Measurements from ENCODE around the gene NACAD. TPM values are rescaled to one million over a fixed set of nuclear protein-coding genes. Genes with fewer than 3 reads are reported as not detected.

The NACAD gene
- under 1 TPM; 0.15 to 0.47 TPM for total RNA-seq
- total RNA-seq = 0 to 0.30 reads per million in 2 donors

- H3K9me3 ChIP-seq (ENCODE audit: control insufficient read depth, low read length, poor library complexity, severe bottlenecking) = no peaks in the 10 kb centered on the region
- Mint-ChIP-seq H3K36me3 (ENCODE audit: low read depth) (no peaks in the 10 kb centered on the region), H3K27me3 (peaks cover 9% of the 10 kb centered on the region), H3K27ac (peak within 1 kb of the TSS; percentile 47), H3K4me3 (peak within 1 kb of the TSS; percentile 80), H3K4me1 (peaks cover 5% of the 10 kb centered on the region)
- DNase-seq (no peak), ATAC-seq (peak; percentile 47)
These were observed at the start of gene NACAD for GRCh38 chr7:45088821-45089340. Gene NACAD (minus strand): TSS chr7:45088969. CDS start chr7:45088894, 75 bp downstream.

DNA sequence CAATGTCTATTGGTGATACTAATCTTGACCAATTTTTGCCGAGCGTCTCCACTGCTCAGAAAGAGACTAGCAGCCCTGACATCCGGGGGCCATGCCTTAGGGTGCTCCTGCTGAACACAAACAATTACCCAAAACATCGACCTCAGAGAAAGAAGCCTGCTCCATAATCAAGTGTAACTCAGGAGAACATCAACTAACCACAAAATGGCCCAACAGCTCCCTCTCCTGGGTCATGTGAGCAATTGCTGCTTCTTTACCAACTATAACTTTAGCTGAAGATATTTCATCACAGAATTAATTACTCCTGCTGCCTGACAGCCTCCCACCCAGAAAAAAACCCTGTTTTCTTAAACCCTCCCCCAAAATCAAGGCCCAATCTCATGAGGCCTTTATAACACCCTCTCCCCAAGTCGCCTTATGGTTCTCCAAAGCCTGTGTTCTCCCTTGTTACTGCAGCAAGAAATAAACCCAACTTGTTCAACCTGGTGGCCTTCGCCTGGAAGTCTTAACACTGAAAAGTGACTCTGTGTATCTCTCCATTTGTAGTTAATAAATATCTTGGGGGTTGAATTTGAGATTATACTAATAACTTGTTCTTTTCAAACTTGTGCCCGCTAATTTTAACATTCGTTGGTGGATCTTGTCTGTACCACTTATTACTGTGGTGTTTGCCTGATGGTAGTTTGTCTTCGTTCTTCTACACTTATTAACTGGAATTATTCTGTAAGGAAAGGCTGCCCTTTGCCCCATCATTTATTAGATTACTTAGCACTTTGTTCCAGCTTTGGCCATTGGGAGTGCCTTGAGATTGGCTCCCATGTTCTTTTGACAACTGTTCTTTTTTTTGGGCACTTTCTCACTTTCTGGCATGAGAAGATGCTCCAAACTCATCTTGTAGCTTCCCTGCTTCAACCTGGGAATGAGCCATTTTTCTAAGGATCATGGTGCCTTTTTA, 47.6 kb upstream of the NACAD start:
- DNase-seq (peak in 2 of 3 donors; percentile 35 to 49), ATAC-seq (peak; percentile 93)
- H3K4me1 Mint-ChIP-seq = peaks cover 6% of the 10 kb centered on the region
- H3K27ac Mint-ChIP-seq = peak overlapping the region; percentile 43
- H3K9me3 ChIP-seq (ENCODE audit: control insufficient read depth, low read length, poor library complexity, severe bottlenecking) = no peaks in the 10 kb centered on the region
- peaks cover 5% of the 10 kb centered on the region for H3K27me3 Mint-ChIP-seq
- no peak overlapping the region for H3K4me3 Mint-ChIP-seq
- H3K36me3 Mint-ChIP-seq (ENCODE audit: low read depth) = no peaks in the 10 kb centered on the region

DNA sequence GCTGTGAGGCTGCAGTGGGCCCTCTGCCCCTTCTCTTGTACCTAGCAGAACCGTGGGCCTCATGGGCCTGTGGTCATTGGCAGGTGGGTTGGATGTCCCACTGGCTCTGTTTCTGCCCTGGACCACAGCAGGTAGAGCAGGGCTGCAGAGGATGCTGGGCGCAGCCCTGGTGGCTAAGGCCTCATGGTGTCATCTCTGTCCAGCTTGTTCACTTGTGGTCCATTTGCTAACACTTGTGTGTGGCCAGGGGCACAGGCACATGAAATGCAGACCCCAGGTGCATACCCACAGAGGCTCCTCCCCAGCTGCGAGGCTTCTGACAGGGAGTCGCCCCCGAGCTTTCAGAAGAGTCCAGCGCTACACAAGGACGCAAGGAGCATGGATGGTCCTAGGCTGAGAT, 45.1 kb upstream of the NACAD start:
- H3K4me1 Mint-ChIP-seq = peaks cover 7% of the 10 kb centered on the region
- no peaks in the 10 kb centered on the region for H3K27me3 Mint-ChIP-seq

GRCh38 chr7:45133352-45133751, 44.6 kb upstream of the NACAD start:
- no peaks in the 10 kb centered on the region for H3K36me3 Mint-ChIP-seq (ENCODE audit: low read depth)
- H3K27ac Mint-ChIP-seq = no peak overlapping the region
- peaks cover 7% of the 10 kb centered on the region for H3K4me1 Mint-ChIP-seq
- H3K4me3 Mint-ChIP-seq = no peak overlapping the region
- ATAC-seq (no peak), DNase-seq (no peak)
- H3K9me3 ChIP-seq (ENCODE audit: control insufficient read depth, low read length, poor library complexity, severe bottlenecking) = no peaks in the 10 kb centered on the region
- no peaks in the 10 kb centered on the region for H3K27me3 Mint-ChIP-seq

More for the DNA sequence above, 45.1 kb upstream of the NACAD start:
- H3K9me3 ChIP-seq (ENCODE audit: control insufficient read depth, low read length, poor library complexity, severe bottlenecking) = no peaks in the 10 kb centered on the region
- DNase-seq (no peak), ATAC-seq (no peak)
- Mint-ChIP-seq H3K27ac (no peak overlapping the region), H3K4me3 (no peak overlapping the region), H3K36me3 (ENCODE audit: low read depth) (no peaks in the 10 kb centered on the region)

DNA sequence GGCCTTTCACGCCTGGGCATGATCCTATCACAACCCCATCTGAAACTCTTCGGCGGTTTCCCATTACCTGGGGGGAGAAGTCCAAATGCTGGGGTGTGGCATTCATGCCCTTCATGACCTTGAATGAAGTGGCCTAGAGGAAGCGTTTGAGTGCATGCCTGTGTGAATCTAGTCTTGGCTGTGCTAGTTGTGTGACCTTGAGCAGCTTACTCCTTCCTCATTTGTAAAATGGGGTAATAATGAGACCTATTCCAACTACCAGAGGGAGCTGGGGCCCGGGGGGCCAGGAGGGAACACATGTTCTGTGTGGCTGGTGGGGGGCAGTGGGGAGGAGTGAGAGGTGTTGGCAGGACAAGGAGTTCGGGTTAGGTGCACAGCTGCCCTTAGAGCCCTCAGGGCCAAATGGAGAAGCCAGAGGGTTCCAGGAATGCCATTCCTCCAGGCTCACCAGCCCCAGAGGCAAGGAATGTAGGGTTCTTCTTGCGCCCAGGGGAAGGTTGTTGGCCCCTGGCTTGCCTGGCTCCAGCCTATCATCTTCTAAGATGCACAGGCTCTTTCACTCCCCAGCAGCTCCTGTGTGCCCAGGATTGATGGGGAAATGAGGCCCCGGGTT, 44.0 kb upstream of the NACAD start:
- DNase-seq = no peak
- no peaks in the 10 kb centered on the region for H3K9me3 ChIP-seq (ENCODE audit: control insufficient read depth, low read length, poor library complexity, severe bottlenecking)
- Mint-ChIP-seq H3K4me1 (peaks cover 7% of the 10 kb centered on the region), H3K36me3 (ENCODE audit: low read depth) (no peaks in the 10 kb centered on the region), H3K27ac (no peak overlapping the region), H3K4me3 (no peak overlapping the region), H3K27me3 (no peaks in the 10 kb centered on the region)
- no peak for ATAC-seq

GRCh38 chr7:45131891-45132290, 43.1 kb upstream of the NACAD start:
- H3K9me3 ChIP-seq (ENCODE audit: control insufficient read depth, low read length, poor library complexity, severe bottlenecking) = no peaks in the 10 kb centered on the region
- peaks cover 7% of the 10 kb centered on the region for H3K4me1 Mint-ChIP-seq
- H3K36me3 Mint-ChIP-seq (ENCODE audit: low read depth) = no peaks in the 10 kb centered on the region
- DNase-seq (no peak), ATAC-seq (no peak)
- no peak overlapping the region for H3K4me3 Mint-ChIP-seq
- H3K27ac Mint-ChIP-seq = peak overlapping the region; percentile 45
- no peaks in the 10 kb centered on the region for H3K27me3 Mint-ChIP-seq

DNA sequence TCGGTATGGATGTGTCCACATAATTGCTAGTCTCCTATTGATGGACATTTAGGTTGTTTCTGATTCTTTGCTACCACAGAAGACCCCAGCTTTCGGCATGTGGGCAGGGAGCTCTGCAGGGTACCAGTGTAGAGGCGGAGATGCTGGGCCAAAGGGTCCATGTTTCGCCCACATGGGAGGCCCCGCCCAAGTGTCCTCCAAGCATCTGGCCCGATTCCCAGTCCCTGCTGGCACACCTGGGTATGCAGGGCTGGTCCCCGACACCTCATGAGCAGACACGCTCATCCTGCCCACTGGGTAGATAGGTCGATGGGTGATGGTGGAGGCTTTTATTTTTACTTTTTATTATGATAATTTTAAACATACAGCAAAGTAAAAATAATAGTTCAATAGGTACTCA, 42.1 kb upstream of the NACAD start:
- Mint-ChIP-seq H3K27ac (no peak overlapping the region), H3K4me1 (peaks cover 4% of the 10 kb centered on the region), H3K36me3 (ENCODE audit: low read depth) (no peaks in the 10 kb centered on the region), H3K4me3 (no peak overlapping the region), H3K27me3 (no peaks in the 10 kb centered on the region)
- no peak for DNase-seq
- ATAC-seq = no peak
- no peaks in the 10 kb centered on the region for H3K9me3 ChIP-seq (ENCODE audit: control insufficient read depth, low read length, poor library complexity, severe bottlenecking)

- peaks cover 3% of the 10 kb centered on the region for H3K4me1 Mint-ChIP-seq
- no peaks in the 10 kb centered on the region for H3K27me3 Mint-ChIP-seq
- H3K36me3 Mint-ChIP-seq (ENCODE audit: low read depth) = no peaks in the 10 kb centered on the region
- peak overlapping the region; percentile 74 for H3K27ac Mint-ChIP-seq
- no peaks in the 10 kb centered on the region for H3K9me3 ChIP-seq (ENCODE audit: control insufficient read depth, low read length, poor library complexity, severe bottlenecking)
- H3K4me3 Mint-ChIP-seq = no peak overlapping the region
- DNase-seq = no peak
- ATAC-seq = no peak
These were observed 41.1 kb upstream of the NACAD start for GRCh38 chr7:45129906-45130305.

DNA sequence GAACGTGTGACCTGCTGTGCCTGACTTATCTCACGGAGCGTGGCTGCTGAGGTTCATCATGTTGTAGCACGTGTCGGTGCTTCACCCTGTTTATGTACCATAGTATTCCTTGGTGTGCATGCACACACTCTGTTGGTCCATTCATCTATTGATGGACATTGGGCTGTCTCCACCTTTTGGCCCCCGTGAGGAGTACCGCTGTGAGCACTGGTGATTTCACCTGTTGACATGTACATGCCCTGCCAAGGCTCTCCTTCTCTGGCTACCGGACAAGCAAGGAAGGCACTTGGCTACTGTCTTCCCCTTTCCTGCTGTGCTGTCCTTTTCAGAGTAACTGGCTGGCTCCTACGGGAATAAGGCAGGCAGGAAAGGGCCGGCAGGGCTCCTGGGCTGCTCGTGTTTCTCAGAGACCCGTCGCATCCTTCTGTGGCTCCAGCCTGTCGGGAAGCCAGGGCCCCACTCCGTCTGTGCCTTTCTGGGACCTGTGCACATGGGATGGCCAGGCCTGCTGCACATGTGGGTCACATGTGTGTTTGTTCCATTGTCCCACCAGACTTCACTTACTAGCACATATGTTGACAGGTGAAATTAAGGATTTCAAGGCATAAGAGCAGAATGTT, 40.5 kb upstream of the NACAD start:
- peak overlapping the region; percentile 2 for H3K27ac Mint-ChIP-seq

DNA sequence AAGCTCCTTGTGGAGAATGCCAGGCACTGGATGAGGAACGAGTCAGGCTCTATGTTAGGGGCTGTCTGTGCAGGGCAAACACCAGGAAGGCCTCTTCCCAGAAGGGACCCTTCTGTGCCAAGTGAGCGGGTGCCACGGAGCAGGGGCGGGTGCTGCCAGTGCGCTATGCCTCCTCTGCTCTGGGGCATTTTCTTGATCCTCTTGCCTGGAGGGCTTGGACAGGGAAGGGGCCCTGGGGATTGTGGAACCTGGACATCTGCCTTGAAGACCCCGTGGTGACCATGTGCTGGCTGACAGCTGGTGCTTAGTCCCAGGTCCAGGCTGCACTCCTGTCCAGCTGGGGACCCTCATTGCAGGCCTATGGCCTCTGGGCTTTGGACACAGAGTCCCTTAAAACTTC, 38.2 kb upstream of the NACAD start:
- Mint-ChIP-seq H3K27ac (no peak overlapping the region), H3K27me3 (no peaks in the 10 kb centered on the region), H3K36me3 (ENCODE audit: low read depth) (no peaks in the 10 kb centered on the region)

More for the DNA sequence above, 40.5 kb upstream of the NACAD start:
- ATAC-seq = no peak
- peaks cover 3% of the 10 kb centered on the region for H3K4me1 Mint-ChIP-seq
- H3K36me3 Mint-ChIP-seq (ENCODE audit: low read depth) = no peaks in the 10 kb centered on the region
- H3K9me3 ChIP-seq (ENCODE audit: control insufficient read depth, low read length, poor library complexity, severe bottlenecking) = no peaks in the 10 kb centered on the region
- no peaks in the 10 kb centered on the region for H3K27me3 Mint-ChIP-seq
- H3K4me3 Mint-ChIP-seq = no peak overlapping the region
- DNase-seq = no peak

GRCh38 chr7:45126201-45126600, 37.4 kb upstream of the NACAD start:
- H3K4me3 Mint-ChIP-seq = no peak overlapping the region

More for the DNA sequence above, 38.2 kb upstream of the NACAD start:
- ATAC-seq = no peak
- peaks cover 17% of the 10 kb centered on the region for H3K4me1 Mint-ChIP-seq
- no peaks in the 10 kb centered on the region for H3K9me3 ChIP-seq (ENCODE audit: control insufficient read depth, low read length, poor library complexity, severe bottlenecking)
- no peak overlapping the region for H3K4me3 Mint-ChIP-seq
- DNase-seq = no peak

GRCh38 chr7:45125193-45125904, 36.6 kb upstream of the NACAD start:
- no peaks in the 10 kb centered on the region for H3K9me3 ChIP-seq (ENCODE audit: control insufficient read depth, low read length, poor library complexity, severe bottlenecking)
- Mint-ChIP-seq H3K4me1 (peaks cover 19% of the 10 kb centered on the region), H3K27ac (no peak overlapping the region), H3K27me3 (no peaks in the 10 kb centered on the region), H3K4me3 (no peak overlapping the region), H3K36me3 (ENCODE audit: low read depth) (peaks cover 2% of the 10 kb centered on the region)
- no peak for DNase-seq
- ATAC-seq = no peak

More at GRCh38 chr7:45126201-45126600, 37.4 kb upstream of the NACAD start:
- Mint-ChIP-seq H3K27me3 (no peaks in the 10 kb centered on the region), H3K27ac (no peak overlapping the region), H3K4me1 (peaks cover 18% of the 10 kb centered on the region), H3K36me3 (ENCODE audit: low read depth) (peaks cover under 1% of the 10 kb centered on the region)
- no peaks in the 10 kb centered on the region for H3K9me3 ChIP-seq (ENCODE audit: control insufficient read depth, low read length, poor library complexity, severe bottlenecking)
- DNase-seq (no peak), ATAC-seq (no peak)

Data from T-helper 17 cell (primary cell).